ENCODE data around the gene HIRA.

DNA sequence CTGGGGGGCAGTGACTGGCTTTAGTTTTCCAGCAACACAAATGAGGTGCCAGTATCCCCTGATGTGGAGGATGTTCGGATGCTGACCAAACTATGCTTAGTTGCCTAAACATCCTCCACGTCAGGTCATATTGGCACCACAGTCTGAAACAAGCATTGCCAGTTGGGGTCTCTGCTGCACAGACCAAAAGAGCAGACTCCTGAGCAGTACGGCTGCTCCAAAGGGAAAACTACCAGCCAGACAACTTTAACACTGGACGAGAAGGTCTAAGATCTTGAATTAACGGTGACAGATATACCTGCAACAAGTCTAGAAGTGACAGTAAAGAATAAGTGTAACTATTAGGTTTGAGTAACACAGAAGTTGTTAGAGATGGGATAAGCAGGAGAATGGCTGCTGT, 99.6 kb downstream of the HIRA start:
- TF ChIP-seq, protein P1, sequence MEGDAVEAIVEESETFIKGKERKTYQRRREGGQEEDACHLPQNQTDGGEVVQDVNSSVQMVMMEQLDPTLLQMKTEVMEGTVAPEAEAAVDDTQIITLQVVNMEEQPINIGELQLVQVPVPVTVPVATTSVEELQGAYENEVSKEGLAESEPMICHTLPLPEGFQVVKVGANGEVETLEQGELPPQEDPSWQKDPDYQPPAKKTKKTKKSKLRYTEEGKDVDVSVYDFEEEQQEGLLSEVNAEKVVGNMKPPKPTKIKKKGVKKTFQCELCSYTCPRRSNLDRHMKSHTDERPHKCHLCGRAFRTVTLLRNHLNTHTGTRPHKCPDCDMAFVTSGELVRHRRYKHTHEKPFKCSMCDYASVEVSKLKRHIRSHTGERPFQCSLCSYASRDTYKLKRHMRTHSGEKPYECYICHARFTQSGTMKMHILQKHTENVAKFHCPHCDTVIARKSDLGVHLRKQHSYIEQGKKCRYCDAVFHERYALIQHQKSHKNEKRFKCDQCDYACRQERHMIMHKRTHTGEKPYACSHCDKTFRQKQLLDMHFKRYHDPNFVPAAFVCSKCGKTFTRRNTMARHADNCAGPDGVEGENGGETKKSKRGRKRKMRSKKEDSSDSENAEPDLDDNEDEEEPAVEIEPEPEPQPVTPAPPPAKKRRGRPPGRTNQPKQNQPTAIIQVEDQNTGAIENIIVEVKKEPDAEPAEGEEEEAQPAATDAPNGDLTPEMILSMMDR (IDR thresholded peaks at IDR 0.05; ENCODE audit: low read depth, low read length), result no peak
- no peak for TF ChIP-seq EZH2phosphoT487 (IDR thresholded peaks at IDR 0.05; ENCODE audit: low read depth)
